Measurements from ENCODE around the gene MYL12A. TPM values are rescaled to one million over a fixed set of nuclear protein-coding genes. Genes with fewer than 3 reads are reported as not detected.

Gene MYL12A
- total RNA-seq, 1 experiment from 2014 or later: 329 TPM

GRCh38 chr18:3305354-3305762 lies 57.8 kb downstream of the MYL12A start:
- Histone ChIP-seq H3K4me2 (ENCODE audit: low read length) (peak overlapping the region; percentile 50), H3K27ac (ENCODE audit: low read length) (peak overlapping the region; percentile 57), H3K9me3 (ENCODE audit: low read length) (no peaks in the 10 kb centered on the region), H3K9me2 (replicated peaks; ENCODE audit: low read length) (no peaks in the 10 kb centered on the region), H3K9ac (ENCODE audit: low read length) (no peak overlapping the region), H2AFZ (ENCODE audit: low read length) (peak overlapping the region; percentile 5), H3K27me3 (ENCODE audit: low read length) (no peaks in the 10 kb centered on the region), H3F3A (ENCODE audit: low read length, unreplicated experiment) (no peaks in the 10 kb centered on the region), H4K20me1 (ENCODE audit: low read length) (no peaks in the 10 kb centered on the region), H3K4me3 (ENCODE audit: low read length) (no peak overlapping the region), H3K4me1 (ENCODE audit: insufficient read depth, low read length) (peaks cover 16% of the 10 kb centered on the region), H3K79me2 (ENCODE audit: low read length) (no peaks in the 10 kb centered on the region), H3K36me3 (ENCODE audit: low read depth, low read length) (no peaks in the 10 kb centered on the region)
- CTCF ChIA-PET: interaction anchor here (0.6 kb wide), 1 partner anchor 148 kb away, joined by 3 read pairs; no protein-coding TSS in a partner anchor
- no TSS peak for BruUV-seq (replicated peaks)
- TF ChIP-seq EZH2phosphoT487 (IDR thresholded peaks at IDR 0.05; ENCODE audit: borderline replicate concordance, low read length) (no peak), CTCF (conservative IDR thresholded peaks at IDR 0.05; ENCODE audit: low read depth, low read length) (no peak), EZH2 (IDR thresholded peaks at IDR 0.05; ENCODE audit: low read length, unreplicated experiment) (no peak)
- DNase-seq: peak; percentile 95
- ATAC-seq: peak; percentile 100
- intact Hi-C loops (cut with micrococcal nuclease): no loop called here
- POLR2A ChIA-PET (ENCODE audit: unreplicated experiment): no interaction called here

Other genes starting within 250 kb of the MYL12A start
- gene LPIN2, start 234.7 kb upstream of the MYL12A start, total RNA-seq (2014; rRNA removed): 9.8 and 10.7 TPM in 2 replicates
- 0.07 and 0.12 TPM in 2 replicates for gene MYOM1, start 27.8 kb upstream of the MYL12A start, total RNA-seq (2014; rRNA removed)
- 233 and 308 TPM in 2 replicates for gene MYL12B, start 14.3 kb downstream of the MYL12A start, total RNA-seq (2014; rRNA removed)
- 101 and 114 TPM in 2 replicates for gene TGIF1, start 202.4 kb downstream of the MYL12A start, total RNA-seq (2014; rRNA removed)